LNCAP (cell line): ENCODE results near the gene TRIM8.

Experiments used
- CTCF ChIP-seq: fragments of 450-650 bp; IDR thresholded peaks from 2 replicates; pipeline ENCODE4 v1.5.1; 2017; ENCODE audit warnings: mild to moderate bottlenecking

Gene TRIM8

GRCh38 chr10:102665904-102666509 lies 21.7 kb downstream of the TRIM8 start:
- no peak for TF ChIP-seq CTCF

GRCh38 chr10:102668326-102669107 lies 24.2 kb downstream of the TRIM8 start:
- no peak for TF ChIP-seq CTCF

- peak; percentile 23; the same call in 1 of the 2 replicates for TF ChIP-seq CTCF
Observed at GRCh38 chr10:102669206-102670064, 25.2 kb downstream of the TRIM8 start.

GRCh38 chr10:102670065-102670670 lies 25.9 kb downstream of the TRIM8 start:
- no peak for TF ChIP-seq CTCF

- TF ChIP-seq CTCF: no peak
Observed at GRCh38 chr10:102670871-102671434, 26.7 kb downstream of the TRIM8 start.

- no peak for TF ChIP-seq CTCF
Observed at GRCh38 chr10:102673236-102673818, 29.0 kb downstream of the TRIM8 start.
